GM23338 (cell line): ENCODE data around the gene PSMG1. TPM values are rescaled to one million over a fixed set of nuclear protein-coding genes. Genes with fewer than 3 reads are reported as not detected.

ENCODE experiments used
- ATAC-seq: fragments of 200-7000 bp; cut with Tn5 transposase; 3 replicates; pipeline ENCODE4 v1.9.1; 2020
- DNase-seq: peaks from one replicate; pipeline ENCODE4 v3.0.0-alpha.2; 2015; ENCODE audit warnings: low spot score
- H2AFZ ChIP-seq: fragments of 200-600 bp; sonication (generic); 2 replicates; pipeline ENCODE4 v1.8.0; 2016; ENCODE audit warnings: antibody characterized with exemption, mild to moderate bottlenecking, moderate library complexity
- H3F3A ChIP-seq: fragments of 200-600 bp; sonication (generic); replicated peaks from 2 replicates; pipeline ENCODE4 v1.8.0; 2017; ENCODE audit warnings: antibody characterized with exemption, mixed run types, low read depth
- H3K27ac ChIP-seq: fragments of 200-600 bp; sonication (generic); 2 replicates; pipeline ENCODE4 v1.6.1; 2016; ENCODE audit warnings: low read depth
- H3K27me3 ChIP-seq: fragments of 200-600 bp; sonication (generic); 2 replicates; pipeline ENCODE4 v1.8.0; 2016; ENCODE audit warnings: mild to moderate bottlenecking, mixed run types, moderate library complexity; ENCODE audit not compliant: insufficient read depth
- H3K36me3 ChIP-seq: fragments of 200-600 bp; sonication (generic); 2 replicates; pipeline ENCODE4 v1.8.0; 2016; ENCODE audit warnings: mild to moderate bottlenecking; ENCODE audit not compliant: insufficient read depth
- H3K4me1 ChIP-seq: fragments of 200-600 bp; sonication (generic); 2 replicates; pipeline ENCODE4 v1.8.0; 2016; ENCODE audit warnings: mild to moderate bottlenecking, moderate library complexity; ENCODE audit not compliant: insufficient read depth
- H3K4me2 ChIP-seq: fragments of 200-600 bp; sonication (generic); 2 replicates; pipeline ENCODE4 v1.7.1; 2017; ENCODE audit warnings: mixed run types
- H3K4me3 ChIP-seq: fragments of 200-600 bp; sonication (generic); 2 replicates; pipeline ENCODE4 v1.6.1; 2016; ENCODE audit warnings: mixed run types
- H3K79me2 ChIP-seq: fragments of 200-600 bp; sonication (generic); replicated peaks from 2 replicates; pipeline ENCODE4 v1.8.0; 2017; ENCODE audit warnings: mild to moderate bottlenecking; ENCODE audit not compliant: insufficient read depth
- H3K9me2 ChIP-seq: fragments of 200-600 bp; sonication (generic); 2 replicates; pipeline ENCODE4 v1.8.0; 2017; ENCODE audit not compliant: insufficient read depth
- H4K20me1 ChIP-seq: fragments of 200-600 bp; sonication (generic); replicated peaks from 2 replicates; pipeline ENCODE4 v1.8.0; 2017; ENCODE audit warnings: mild to moderate bottlenecking; ENCODE audit not compliant: insufficient read depth
- H3K27ac Mint-ChIP-seq: 2 replicates; pipeline ENCODE4 v1.8.0; 2020; ENCODE audit warnings: inconsistent platforms, mild to moderate bottlenecking, moderate library complexity, mixed read lengths
- H3K27me3 Mint-ChIP-seq: 3 replicates; pipeline ENCODE4 v1.8.0; 2022; ENCODE audit warnings: low read depth, mild to moderate bottlenecking, moderate library complexity, mixed read lengths, inconsistent platforms; ENCODE audit not compliant: insufficient read depth, poor library complexity
- H3K36me3 Mint-ChIP-seq: 3 replicates; pipeline ENCODE4 v1.8.0; 2021; ENCODE audit warnings: low read depth, mild to moderate bottlenecking, inconsistent platforms, moderate library complexity, mixed read lengths
- H3K4me1 Mint-ChIP-seq: 3 replicates; pipeline ENCODE4 v1.8.0; 2020; ENCODE audit warnings: mild to moderate bottlenecking, inconsistent platforms, mixed read lengths
- H3K4me3 Mint-ChIP-seq: 3 replicates; pipeline ENCODE4 v1.8.0; 2021; ENCODE audit warnings: moderate library complexity, mild to moderate bottlenecking, inconsistent platforms, mixed read lengths
- H3K9me3 Mint-ChIP-seq: 3 replicates; pipeline ENCODE4 v1.8.0; 2020; ENCODE audit warnings: moderate library complexity, mild to moderate bottlenecking, inconsistent platforms, mixed read lengths
- EZH2 ChIP-seq: fragments of 200-600 bp; sonication (generic); IDR thresholded peaks from one replicate; pipeline ENCODE4 v1.8.0; 2017; ENCODE audit warnings: antibody characterized with exemption, mild to moderate bottlenecking, low read depth; ENCODE audit not compliant: unreplicated experiment
- JUNB ChIP-seq: IDR thresholded peaks from one replicate; pipeline ENCODE4 v1.6.1; 2016; ENCODE audit warnings: antibody characterized with exemption; ENCODE audit not compliant: unreplicated experiment
- NANOG ChIP-seq: IDR thresholded peaks from 2 replicates; pipeline ENCODE4 v1.6.1; 2016; ENCODE audit warnings: antibody characterized with exemption, borderline replicate concordance
- ZNF331 ChIP-seq: fragments of 250-450 bp; sonication (Bioruptor Pico); IDR thresholded peaks from 2 replicates; pipeline ENCODE4 v1.5.0; 2020; ENCODE audit warnings: low read depth, mild to moderate bottlenecking, moderate library complexity
- ZNF462 ChIP-seq: fragments of 250-450 bp; sonication (Bioruptor Pico); IDR thresholded peaks from 2 replicates; pipeline ENCODE4 v1.5.0; 2020; ENCODE audit warnings: mild to moderate bottlenecking, moderate library complexity
- polyA plus RNA-seq: library from polyadenylated mRNA; unstranded; fragments of >200 nt; fragmentation: Nextera tagmentation; extraction: Ambion mirVana; gene quantifications from 2 replicates; pipeline ENCODE4 v1.2.1, GENCODE V29; 2016
- total RNA-seq: library from RNA; depleted of rRNA; stranded (reverse); fragments of >200 nt; shearing (Covaris generic); gene quantifications from 2 replicates; pipeline ENCODE4 v1.2.3, GENCODE V29; 2014
- TF ChIP-seq, protein P1 (sequence below): IDR thresholded peaks from 2 replicates; pipeline ENCODE4 v1.6.1; 2016; ENCODE audit warnings: antibody characterized with exemption

PSMG1 gene
- total and polyA plus RNA-seq, 2 experiments from 2014 or later, result 78.4 to 158 TPM

GRCh38 chr21:39217356-39218081 lies 34.3 kb upstream of the PSMG1 start:
- H3K4me3 Mint-ChIP-seq, result no peak overlapping the region
- peaks cover 14% of the 10 kb centered on the region; the same call in 1 of the 2 replicates for H3K36me3 ChIP-seq
- H3K79me2 ChIP-seq, result no peaks in the 10 kb centered on the region; the same call in 1 of the 2 replicates
- ATAC-seq (no peak), DNase-seq (no peak)
- no peak for TF ChIP-seq JUNB
- no peak for TF ChIP-seq NANOG
- TF ChIP-seq, protein P1, sequence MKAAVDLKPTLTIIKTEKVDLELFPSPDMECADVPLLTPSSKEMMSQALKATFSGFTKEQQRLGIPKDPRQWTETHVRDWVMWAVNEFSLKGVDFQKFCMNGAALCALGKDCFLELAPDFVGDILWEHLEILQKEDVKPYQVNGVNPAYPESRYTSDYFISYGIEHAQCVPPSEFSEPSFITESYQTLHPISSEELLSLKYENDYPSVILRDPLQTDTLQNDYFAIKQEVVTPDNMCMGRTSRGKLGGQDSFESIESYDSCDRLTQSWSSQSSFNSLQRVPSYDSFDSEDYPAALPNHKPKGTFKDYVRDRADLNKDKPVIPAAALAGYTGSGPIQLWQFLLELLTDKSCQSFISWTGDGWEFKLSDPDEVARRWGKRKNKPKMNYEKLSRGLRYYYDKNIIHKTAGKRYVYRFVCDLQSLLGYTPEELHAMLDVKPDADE, result no peak
- no peak for TF ChIP-seq ZNF462 (CRISPR knock-in tag)
- TF ChIP-seq ZNF331, result no peak
- no peak for TF ChIP-seq EZH2
- no peaks in the 10 kb centered on the region for H3F3A ChIP-seq
- no peak overlapping the region for H3K27ac ChIP-seq
- H3K36me3 Mint-ChIP-seq, result peaks cover 35% of the 10 kb centered on the region
- no peaks in the 10 kb centered on the region for H3K4me1 ChIP-seq
- no peak overlapping the region for H3K4me2 ChIP-seq
- H4K20me1 ChIP-seq, result no peaks in the 10 kb centered on the region
- H3K4me3 ChIP-seq, result no peak overlapping the region
- no peaks in the 10 kb centered on the region for H3K4me1 Mint-ChIP-seq
- H3K9me2 ChIP-seq, result no peaks in the 10 kb centered on the region
- H3K9me3 Mint-ChIP-seq, result no peaks in the 10 kb centered on the region
- no peak overlapping the region for H2AFZ ChIP-seq
- H3K27ac Mint-ChIP-seq, result peak overlapping the region; percentile 18; the same call in 1 of the 2 replicates
- H3K27me3 ChIP-seq, result no peaks in the 10 kb centered on the region
- H3K27me3 Mint-ChIP-seq, result no peaks in the 10 kb centered on the region
